Muscle of arm (tissue), 12 donors: ENCODE data around the gene SLC25A1. TPM values are rescaled to one million over a fixed set of nuclear protein-coding genes. Genes with fewer than 3 reads are reported as not detected.
"Not testable (repeated sequence)": the region's sequence is repeated elsewhere in the genome, so short reads cannot be mapped to it uniquely, and the experiment has no call there.

ENCODE experiments used
- DNase-seq: peaks from one replicate; pipeline ENCODE4 v3.0.0-alpha.2; 2013
- polyA plus RNA-seq, 12 donors: library from polyadenylated mRNA; unstranded; fragments of 120-200 nt; gene quantifications; one replicate each; pipeline ENCODE4 v1.2.1, GENCODE V29; 2013; ENCODE audit not compliant: insufficient read length in 12 of 12

Gene SLC25A1
- polyA plus RNA-seq, 12 donors: 14.4 to 31.8 (median 17.5) TPM; not detected in 1

DNA sequence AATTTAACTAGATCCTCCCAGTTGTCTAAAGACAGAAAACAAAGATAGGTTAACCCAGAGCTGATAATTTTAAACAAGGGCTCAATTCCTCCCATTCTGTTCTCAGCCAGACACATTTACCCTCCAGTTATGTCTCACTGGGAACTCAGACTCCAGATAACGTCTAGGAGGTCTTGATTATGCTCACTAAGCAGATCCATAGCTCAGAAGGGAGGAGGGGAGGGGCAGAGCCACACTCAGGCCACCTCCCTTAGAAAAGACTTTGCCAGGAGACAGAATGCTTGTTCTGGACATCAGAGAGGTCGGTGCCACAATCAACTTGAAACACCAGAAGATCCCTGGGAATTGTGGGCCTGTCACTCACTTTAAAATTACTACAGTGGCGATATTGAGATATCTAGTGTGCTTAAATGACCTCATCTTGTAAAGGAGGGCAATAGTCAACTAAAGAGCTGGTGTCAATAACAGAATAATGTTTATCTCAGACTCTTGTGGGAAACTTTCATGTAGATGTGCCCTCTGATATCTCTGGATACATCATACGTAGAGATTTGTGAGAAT, 29.8 kb upstream of the SLC25A1 start:
- DNase-seq: no peak

DNA sequence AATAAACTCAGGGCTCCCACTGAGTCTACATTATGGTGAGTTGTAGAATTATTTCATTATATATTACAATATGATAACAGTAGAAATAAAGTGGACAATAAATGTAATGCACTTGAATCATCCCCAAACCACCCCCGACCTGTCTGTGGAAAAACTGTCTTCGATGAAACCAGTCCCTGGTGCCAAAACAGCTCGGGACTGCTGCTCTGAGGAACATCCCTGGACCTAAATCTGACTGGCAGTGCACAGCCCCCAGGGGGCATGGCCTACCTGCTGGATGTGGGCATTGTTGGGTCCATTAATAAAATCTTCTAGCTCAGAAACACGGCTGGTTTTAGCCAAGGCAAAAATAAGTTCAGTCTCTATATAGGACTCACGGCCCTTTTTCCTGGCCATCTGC, 29.3 kb upstream of the SLC25A1 start:
- no peak for DNase-seq

DNA sequence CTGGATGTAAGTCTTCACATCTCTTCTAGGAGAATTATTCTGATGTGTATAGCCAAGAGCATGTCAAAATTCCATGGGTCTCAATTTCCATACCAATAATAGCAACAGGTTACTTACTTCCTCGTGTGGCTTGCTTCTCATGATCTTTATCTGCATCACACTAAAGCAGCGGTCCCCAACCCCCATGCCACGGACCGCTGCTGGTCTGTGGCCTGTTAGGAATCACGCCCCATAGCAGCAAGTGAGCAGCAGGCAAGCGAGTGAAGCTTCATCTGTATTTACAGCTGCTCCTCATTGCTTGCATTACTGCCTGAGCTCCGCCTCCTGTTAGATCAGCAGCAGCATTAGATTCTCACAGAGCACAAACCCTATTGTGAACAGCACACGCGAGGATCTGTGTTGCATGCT, 28.9 kb upstream of the SLC25A1 start:
- no peak for DNase-seq

DNA sequence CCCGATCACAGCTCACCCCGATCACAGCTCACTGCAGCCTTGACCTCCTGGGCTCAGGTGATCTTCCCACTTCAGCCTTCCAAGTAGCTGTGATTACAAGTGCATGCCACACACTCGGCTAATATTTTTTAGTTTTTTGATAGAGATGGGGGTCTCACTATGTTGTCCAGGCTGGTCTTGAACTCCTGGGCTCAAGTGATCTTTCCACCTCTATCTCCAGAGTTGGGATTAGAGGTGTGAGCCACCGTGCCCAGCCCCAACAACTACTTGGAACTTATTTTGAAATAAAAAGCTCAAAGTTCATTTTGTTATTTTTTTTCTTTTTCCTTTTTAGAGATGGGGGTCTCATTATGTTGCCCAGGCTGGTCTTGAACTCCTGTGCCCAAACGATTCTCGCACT, 27.8 kb upstream of the SLC25A1 start:
- DNase-seq: no peak

DNA sequence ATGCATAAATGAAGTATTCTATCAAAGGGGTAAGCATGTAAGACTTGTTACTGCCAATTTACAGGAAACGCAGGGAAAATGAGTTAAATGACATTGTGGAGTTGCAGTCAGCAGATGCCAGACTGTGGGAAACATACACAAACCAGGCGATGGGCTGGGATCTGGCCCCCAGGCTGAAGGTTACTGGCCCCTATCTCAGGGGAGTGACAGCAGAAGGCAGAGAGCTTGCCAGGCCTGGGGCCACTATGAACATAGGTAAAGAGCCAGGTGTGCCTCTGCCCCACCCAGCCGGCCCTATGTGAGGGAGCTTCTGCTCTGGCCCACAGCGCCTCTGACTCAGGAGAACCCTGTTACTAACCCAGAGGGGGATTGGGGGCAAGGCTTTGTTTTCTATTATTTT, 26.1 kb upstream of the SLC25A1 start:
- DNase-seq: no peak

DNA sequence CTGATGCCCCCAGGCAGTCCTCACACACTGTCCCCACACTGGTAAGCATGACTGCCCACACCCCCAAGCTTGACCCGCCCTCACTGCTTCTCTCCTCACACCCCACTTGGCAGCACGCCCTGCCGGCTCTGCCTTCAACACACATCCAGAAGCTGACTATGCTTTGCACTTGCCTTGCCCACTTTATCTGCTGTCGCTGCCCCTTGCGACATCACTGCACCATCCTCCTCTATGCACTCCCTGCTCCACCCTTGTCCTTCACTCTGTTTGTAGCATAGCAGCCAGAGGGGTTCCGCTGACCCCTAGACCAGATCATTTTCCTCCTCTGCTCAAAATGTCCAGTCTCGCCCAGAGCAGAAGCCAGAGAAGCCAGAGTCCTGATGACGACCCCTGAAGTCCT, 25.3 kb upstream of the SLC25A1 start:
- DNase-seq: no peak

DNA sequence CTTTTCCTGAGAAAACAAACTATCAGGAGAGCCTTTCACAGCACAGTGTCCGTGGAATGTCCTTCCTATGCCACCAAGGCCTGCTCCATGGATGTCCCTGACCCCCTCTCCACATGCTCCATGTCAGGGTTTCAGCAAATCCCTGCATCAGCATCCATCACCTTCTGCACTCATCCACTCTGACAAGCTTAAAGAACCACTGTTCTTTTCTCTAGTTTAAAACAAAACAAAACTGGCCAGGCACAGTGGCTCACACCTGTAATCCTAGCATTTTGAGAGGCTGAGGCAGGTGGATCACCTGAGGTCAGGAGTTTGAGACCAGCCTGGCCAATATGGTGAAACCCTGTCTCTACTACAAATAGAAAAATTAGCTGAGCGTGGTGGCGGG, 24.3 kb upstream of the SLC25A1 start:
- DNase-seq: not testable (repeated sequence)

DNA sequence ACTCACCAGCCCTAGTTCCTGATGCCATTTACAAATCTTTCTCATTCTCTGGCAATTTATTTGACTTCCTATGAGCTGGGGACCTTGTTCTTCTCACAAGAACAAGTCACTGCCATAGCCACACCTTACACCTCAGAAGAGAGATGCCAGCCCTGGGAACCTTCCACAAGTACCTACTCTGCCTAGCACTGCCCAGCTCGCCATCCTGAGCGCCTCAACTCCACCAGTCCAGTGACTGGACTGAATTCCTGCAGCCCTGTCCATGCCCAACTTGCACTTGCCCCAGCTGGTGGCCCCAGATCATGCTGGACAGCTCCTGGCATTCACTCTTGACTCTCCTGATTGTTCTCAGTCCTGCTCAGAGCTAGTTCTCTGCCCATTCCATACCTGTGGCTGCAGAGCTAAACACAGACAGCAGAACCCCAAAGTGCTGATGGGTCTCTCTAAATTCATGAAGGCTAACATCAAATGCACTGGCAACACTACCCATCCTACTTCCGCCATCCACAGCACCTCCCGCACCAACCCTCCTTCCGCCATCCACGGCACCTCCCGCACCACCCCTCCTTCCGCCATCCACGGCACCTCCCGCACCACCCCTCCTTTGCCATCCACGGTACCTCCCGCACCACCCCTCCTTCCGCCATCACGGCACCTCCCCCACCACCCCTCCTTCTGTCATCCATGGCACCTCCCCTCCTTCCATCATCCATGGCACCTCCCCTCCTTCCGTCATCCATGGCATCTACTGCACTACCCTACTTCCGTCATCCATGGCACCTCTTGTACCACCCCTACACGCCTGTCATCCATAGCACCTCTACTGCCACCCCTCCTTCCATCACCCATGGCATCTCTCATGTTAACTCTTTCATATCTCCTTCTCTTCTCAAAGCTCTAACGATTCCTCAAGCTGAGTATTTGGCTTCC, 23.6 kb upstream of the SLC25A1 start:
- DNase-seq: no peak

DNA sequence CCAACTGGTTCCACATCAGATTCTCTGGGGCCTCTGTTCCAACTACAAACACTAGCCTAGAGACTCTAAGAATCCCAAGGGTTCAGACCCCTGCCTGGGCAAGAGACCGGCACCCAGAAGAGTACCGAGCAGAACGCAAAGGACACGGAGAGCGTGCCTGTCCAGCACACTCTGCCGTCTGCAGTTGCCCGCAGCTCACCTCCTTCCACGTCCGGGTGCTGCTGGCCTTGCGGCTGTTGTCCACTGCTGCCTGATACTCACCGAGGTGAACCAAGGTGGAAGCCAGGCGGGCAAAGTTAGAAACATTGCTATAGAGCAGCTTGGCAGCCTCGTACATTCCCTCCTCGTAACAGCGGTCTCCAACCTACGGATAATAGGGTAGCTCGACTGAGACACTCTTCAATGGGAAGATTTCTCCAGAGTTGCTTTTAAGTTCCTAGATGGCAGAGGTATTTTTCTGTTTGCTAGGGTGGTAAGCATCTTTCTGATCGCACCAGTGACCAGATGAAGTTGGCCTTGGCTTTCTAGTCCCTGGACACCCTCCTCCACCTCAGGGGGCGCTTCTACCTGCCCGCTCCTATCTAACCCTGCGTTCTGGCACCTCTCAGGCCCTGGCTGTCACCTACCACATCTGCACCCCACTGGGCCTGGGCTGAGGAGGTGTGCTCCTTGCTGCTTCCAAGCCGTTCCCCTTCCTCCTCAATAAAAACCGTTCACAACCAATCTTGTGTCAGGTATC, 22.8 kb upstream of the SLC25A1 start:
- DNase-seq: no peak

DNA sequence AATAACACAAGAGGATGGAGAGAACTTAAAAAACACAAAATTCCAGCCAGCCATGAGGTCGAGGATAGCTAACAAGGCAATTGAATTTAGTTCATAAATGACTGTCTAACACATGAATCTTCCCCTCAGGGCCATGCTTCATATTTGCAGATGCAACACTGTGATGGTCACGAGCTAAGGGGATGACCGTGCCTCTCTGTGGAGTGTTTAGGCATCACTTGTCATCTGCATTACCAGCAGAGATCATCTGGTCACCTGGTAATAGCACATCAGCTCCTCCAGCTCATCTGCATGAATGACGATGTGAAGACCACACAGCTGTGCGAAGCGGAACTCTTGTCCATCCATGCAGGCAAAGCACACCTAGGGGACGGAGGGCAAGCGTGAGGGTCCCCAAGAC, 20.9 kb upstream of the SLC25A1 start:
- no peak for DNase-seq

DNA sequence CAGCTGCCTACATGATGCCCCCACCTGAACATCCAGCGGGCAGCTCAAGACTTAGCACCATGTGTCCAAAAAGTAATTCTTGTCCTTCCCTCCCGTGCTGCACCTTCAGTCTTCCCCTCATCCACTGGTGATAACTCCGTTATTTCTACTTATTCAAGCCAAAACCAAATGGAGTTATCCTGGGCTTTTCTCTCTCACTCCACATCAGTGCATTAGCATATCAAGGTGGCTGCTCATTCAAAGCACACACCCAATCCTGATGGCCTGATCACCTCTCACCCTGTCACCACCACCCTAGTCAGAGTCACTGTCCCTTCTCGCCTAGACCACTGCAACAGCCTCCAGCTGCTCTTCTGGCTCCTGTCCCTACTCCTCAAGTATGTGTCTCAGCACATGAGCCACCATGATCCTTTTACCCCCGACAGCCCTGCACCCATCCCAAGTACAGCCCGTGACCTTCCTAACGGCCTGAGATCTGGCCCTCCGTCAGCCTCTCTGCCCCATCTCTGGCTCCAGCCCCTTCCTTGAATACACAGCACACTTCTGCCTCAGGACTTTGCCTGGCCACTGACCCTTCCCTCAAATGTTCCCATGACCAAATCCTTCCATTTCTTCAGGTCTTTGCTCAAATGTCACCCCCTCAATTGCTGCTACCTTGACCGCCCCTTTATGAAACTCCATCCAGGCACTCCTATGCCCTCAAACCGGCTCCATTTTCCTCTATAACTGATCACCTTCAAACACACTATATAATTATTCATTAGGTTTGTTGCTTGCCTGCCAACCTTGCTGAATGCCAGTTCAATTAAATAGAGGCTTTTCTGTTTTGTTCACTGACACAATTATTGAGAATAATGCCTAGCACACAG, 19.7 kb upstream of the SLC25A1 start:
- DNase-seq: no peak

DNA sequence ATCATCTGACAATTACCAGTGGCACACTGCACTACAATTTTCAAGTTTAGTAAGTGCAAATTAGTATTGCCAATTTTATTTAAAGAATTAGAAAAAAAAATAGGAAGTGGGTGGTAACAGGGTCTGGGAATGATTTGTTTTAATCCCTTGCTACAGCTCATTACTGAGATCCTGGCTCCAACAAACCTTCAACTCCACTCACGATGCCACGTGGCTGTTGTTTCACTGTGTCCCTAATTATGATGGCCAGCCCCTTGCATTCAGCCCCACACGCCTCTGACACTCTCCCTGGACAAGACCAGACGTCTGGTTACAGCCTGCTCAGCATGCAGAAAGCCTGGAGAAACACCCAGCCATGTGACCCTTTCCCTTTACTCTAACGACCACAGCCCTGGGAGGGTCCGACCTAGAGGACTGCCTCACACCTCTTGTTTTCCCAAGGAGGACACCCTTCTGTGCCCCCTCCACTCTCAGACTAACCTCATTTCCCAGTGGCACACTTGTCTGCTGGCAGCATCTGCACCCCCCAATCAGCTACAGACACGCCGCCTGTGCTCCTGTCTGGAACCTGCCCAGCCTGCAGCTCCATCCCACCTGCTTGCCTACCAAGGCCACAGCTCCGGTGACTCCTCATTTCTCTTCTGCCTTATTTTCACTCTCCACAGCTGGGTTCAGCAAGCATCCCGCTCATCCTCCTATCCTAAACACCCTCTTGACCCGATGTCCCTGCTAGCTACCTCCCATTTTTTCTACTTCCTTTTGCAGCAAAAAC, 18.5 kb upstream of the SLC25A1 start:
- DNase-seq: no peak

DNA sequence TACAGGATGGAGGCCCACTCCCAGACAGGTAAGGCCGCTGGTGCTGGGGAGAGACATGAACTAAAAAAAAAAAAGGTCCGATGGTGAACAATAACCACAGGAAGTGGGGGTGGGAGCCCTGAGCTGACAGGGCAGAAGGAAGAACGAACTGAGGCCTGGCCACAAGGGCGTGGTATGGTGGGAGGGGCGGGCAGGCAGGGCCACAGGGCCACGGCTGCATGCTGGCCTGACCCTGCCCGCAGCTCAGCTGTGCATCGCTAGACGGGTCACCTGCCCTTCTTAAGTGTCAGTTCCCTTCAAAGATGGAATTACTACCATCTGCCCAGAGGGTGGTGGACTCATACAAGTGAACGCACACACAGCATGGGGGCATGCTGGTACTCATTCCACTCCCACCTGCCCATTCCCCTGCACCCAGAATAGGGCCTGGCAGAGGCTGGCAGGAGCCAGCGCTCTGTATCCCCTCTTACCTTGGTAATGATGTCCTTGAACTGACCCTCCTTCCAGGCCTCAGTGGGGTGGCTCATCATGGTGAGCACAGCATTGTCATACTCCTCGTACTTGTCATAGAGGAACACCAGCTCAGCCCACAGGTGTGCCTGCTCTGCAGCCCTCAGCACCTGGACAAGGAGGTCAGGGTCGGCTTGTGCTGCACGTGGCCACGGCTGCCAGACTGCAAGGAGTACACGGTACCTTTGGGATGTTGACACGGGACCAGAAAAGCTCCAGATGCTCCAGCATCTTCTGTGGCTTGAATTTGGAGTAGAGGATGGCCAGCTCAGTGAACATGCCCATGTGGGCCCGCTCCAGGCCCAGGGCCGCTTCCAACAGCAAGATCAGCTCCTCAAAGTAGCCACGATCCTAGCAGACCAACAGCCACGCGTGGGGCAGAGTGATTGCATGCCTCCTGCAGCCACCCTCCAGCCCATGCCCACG, 17.5 kb upstream of the SLC25A1 start:
- DNase-seq: no peak

DNA sequence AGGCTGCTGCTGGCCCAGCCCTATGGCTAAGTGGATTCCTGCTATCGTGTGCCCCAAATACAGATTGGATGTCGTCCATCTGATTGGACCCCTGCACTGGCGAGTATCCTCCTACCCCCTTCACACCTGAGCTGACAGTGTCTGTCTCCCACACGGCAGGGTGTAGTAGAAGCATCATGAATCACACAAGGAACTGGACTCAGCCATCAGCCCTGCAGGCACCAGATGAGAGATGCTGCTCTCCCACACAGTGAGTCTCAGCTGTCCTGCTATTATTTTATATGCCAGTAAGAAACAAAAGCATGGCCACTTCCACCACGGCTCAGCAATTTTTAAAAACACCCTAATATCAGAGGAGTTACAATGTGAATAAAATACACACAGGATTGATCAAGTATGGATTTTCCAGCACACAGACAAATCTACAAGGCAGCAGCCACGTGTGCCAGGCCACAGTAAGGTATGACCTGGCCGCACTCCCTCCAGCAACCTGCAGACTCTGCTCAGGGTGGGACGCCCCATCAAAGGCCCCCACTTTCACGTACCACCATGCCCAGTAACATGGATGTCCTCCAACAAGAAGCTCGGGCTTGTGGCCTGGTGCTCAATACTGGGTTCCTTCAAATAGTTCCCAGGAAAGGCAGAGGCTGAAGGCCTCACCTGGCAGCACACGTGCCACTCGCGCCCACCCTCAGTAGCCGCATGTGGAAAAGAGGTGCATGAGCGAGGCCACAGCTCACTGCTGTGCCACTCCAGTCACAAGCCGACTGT, 16.4 kb upstream of the SLC25A1 start:
- DNase-seq: no peak

DNA sequence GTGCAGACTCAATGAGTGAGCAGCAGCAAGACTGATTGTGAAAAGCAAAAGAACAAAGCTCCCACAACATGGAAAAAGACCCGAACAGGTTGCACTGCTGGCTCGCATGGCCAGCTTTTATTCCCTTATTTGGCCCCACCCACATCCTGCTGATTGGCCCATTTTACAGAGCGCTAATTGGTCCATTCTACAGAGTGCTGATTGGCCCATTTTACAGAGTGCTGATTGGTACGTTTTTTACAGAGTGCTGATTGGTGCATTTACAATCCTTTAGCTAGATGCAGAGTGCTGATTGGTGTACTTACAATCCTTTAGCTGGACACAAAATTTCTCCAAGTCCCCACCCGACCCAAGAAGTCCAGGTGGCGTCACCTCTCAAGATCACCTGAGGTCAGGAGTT, 15.3 kb upstream of the SLC25A1 start:
- DNase-seq: no peak

DNA sequence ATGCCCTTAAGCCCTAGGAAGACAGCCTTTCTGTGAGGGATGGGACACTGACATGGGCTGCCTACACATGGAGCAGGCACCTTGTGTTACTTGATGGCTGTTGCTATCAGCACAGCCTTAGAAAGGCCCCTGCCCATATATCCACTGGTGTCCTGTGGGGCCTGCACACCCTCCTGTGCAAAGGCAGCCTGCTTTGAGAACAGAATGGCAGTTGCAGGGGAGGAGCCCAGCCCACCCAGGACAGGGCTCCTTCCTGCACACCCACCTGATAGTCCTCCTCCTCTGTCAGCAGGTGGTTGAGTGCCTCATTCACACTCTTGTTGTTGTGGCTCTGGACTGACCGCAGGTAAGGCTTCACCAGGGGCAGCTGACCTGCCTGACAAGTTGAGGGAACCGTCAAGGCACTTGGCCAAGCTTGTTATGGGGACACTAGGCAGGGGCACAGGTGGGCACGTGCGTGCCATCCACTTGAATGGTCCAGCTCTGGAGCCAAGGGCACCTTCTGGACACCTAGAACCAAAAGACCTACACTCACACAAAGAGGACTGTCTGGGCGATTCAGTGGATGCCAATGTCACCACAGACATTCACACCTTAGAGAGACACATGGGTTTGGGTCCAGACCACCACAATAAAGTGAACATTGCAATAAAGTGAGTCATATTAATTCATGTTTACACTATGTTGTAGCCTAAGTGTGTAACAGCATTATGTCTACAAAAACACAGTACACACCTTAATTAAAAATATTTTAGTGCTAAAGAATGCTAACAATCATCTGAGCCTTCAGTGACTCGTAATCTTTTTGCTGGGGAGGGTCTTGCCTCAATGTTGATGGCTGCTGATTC, 9.4 kb upstream of the SLC25A1 start:
- DNase-seq: no peak

DNA sequence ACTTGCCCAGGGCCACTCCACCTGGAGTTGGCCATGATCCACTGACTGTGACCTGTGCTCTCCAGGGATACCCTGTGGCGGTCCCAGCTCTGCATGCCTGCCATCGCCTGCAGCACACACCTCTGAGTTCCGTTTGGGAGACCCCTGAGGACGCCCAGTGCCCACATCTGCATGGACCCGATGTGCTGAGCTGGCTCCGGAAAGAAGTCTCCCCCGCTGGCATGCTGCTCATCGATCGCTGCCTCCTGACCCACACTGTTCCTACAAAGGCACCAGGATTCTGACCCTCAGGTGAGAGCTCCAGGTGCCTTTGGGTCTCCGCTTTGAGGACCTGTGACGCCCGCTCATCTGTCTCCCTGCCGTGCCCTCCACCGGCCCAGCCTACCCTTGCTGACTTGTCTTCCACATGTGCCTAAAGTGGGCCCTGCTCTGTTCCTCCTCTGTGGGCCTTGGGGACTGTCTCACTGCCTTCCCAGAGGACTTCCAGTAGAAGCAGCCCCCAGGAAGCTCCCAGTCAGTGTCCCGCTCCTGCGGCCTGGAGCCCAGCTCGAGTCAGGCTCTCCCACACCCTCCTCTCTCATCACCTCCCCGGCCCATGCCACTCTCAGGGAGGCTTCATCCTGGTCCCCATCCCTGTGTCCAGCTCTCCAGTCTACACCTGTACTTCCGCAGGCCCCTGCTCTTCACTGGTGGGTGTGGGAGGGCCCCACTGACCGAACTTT, 5.9 kb upstream of the SLC25A1 start:
- DNase-seq: no peak
